ENCODE results near the gene FGFR2. TPM values are rescaled to one million over a fixed set of nuclear protein-coding genes. Genes with fewer than 3 reads are reported as not detected.

The FGFR2 gene
- total RNA-seq, 4 donors from 2014 or later, result 22.5 to 58.0 (median 44.4) TPM

- 38 to 56% methylated on average over 15 to 18 of the region's 19 CpGs for WGBS, 2 donors
- no peak for DNase-seq
- Histone ChIP-seq H3K36me3 (no peaks in the 10 kb centered on the region), H3K9me3 (no peaks in the 10 kb centered on the region), H3K27ac (no peak overlapping the region), H3K4me3 (no peak overlapping the region), H3K4me1 (peaks cover 0 to 7% (median 0%) of the 10 kb centered on the region in 3 donors), H3K27me3 (no peaks in the 10 kb centered on the region)
- TF ChIP-seq CTCF (IDR thresholded peaks at IDR 0.05) (no peak), POLR2A (IDR thresholded peaks at IDR 0.05) (no peak)
- intact Hi-C loops (cut with DNase I), result no loop called here
These were observed 128.2 kb downstream of the FGFR2 start for GRCh38 chr10:121469797-121470606.

- no peak for TF ChIP-seq CTCF (IDR thresholded peaks at IDR 0.05)
- no peak for TF ChIP-seq POLR2A (IDR thresholded peaks at IDR 0.05)
- intact Hi-C loops (cut with DNase I), result no loop called here
- no peak for DNase-seq
These were observed 129.5 kb downstream of the FGFR2 start for GRCh38 chr10:121468726-121469125.

GRCh38 chr10:121466424-121466823, 131.8 kb downstream of the FGFR2 start:
- 62 to 81% methylated on average over 3 to 4 of the region's 4 CpGs for whole genome bisulfite sequencing, 2 donors
- intact Hi-C loops (cut with DNase I), result no loop called here
- Histone ChIP-seq H3K27me3 (no peaks in the 10 kb centered on the region), H3K9me3 (no peaks in the 10 kb centered on the region), H3K36me3 (no peaks in the 10 kb centered on the region), H3K4me3 (no peak overlapping the region), H3K4me1 (peaks cover 0 to 7% (median 0%) of the 10 kb centered on the region in 3 donors), H3K27ac (no peak overlapping the region)
- TF ChIP-seq POLR2A (IDR thresholded peaks at IDR 0.05), result no peak
- TF ChIP-seq CTCF (IDR thresholded peaks at IDR 0.05), result no peak
- DNase-seq, result no peak

More at GRCh38 chr10:121468726-121469125, 129.5 kb downstream of the FGFR2 start:
- WGBS, 2 donors, result 78 to 85% methylated on average over 8 of the region's 8 CpGs
- Histone ChIP-seq H3K4me1 (peaks cover 0 to 7% (median 0%) of the 10 kb centered on the region in 3 donors), H3K4me3 (no peak overlapping the region), H3K36me3 (no peaks in the 10 kb centered on the region), H3K9me3 (no peaks in the 10 kb centered on the region), H3K27ac (no peak overlapping the region), H3K27me3 (no peaks in the 10 kb centered on the region)

GRCh38 chr10:121465215-121465614, 133.0 kb downstream of the FGFR2 start:
- TF ChIP-seq POLR2A (IDR thresholded peaks at IDR 0.05) (no peak), CTCF (IDR thresholded peaks at IDR 0.05) (no peak)
- Histone ChIP-seq H3K27ac (no peak overlapping the region), H3K4me3 (no peak overlapping the region), H3K36me3 (no peaks in the 10 kb centered on the region), H3K4me1 (peaks cover 0 to 7% (median 0%) of the 10 kb centered on the region in 3 donors), H3K9me3 (no peaks in the 10 kb centered on the region), H3K27me3 (no peaks in the 10 kb centered on the region)
- WGBS, 2 donors, result 89 to 96% methylated on average over 3 to 4 of the region's 14 CpGs
- DNase-seq, result no peak
- intact Hi-C loops (cut with DNase I), result no loop called here

- H3K27ac ChIP-seq, result no peak overlapping the region
- H3K9me3 ChIP-seq, result no peaks in the 10 kb centered on the region
- H3K27me3 ChIP-seq, result no peaks in the 10 kb centered on the region
- no peak for TF ChIP-seq CTCF (IDR thresholded peaks at IDR 0.05)
- no peak for TF ChIP-seq POLR2A (IDR thresholded peaks at IDR 0.05)
- 75 to 100% methylated on average over 1 to 2 of the region's 2 CpGs for WGBS, 2 donors
- peaks cover 0 to 11% (median 0%) of the 10 kb centered on the region in 3 donors for H3K4me1 ChIP-seq
- intact Hi-C loops (cut with DNase I), result no loop called here
- H3K36me3 ChIP-seq, result no peaks in the 10 kb centered on the region
- no peak overlapping the region for H3K4me3 ChIP-seq
- no peak for DNase-seq
These were observed 133.7 kb downstream of the FGFR2 start for GRCh38 chr10:121464517-121464916.
